Lung (tissue), 12 donors: Measurements from ENCODE around the gene AMBN. TPM values are rescaled to one million over a fixed set of nuclear protein-coding genes. Genes with fewer than 3 reads are reported as not detected.

ENCODE experiments used
- ATAC-seq: fragments of 200-7000 bp; cut with Tn5 transposase; one replicate; pipeline ENCODE4 v1.9.1; 2020; ENCODE audit warnings: moderate number of reproducible peaks; ENCODE audit not compliant: insufficient read depth, low FRiP score
- DNase-seq, 3 donors: peaks; one replicate each; pipeline ENCODE4 v3.0.0-alpha.2; 2013 to 2017
- H3K27ac ChIP-seq, 2 donors: one replicate each; pipeline ENCODE4 v1.5.1; 2013; ENCODE audit warnings: mild to moderate bottlenecking in 2 of 2, moderate library complexity in 2 of 2, control low read depth in 1 of 2, inconsistent platforms in 1 of 2, low read depth in 1 of 2, low read length in 1 of 2
- H3K27me3 ChIP-seq, 3 donors: one replicate each; pipeline ENCODE4 v1.5.1; 2013; ENCODE audit warnings: low read length in 2 of 3; ENCODE audit not compliant: control insufficient read depth in 3 of 3, insufficient read depth in 3 of 3
- H3K36me3 ChIP-seq, 4 donors: one replicate each; pipeline ENCODE4 v1.5.1; 2013; ENCODE audit warnings: low read length in 4 of 4, mild to moderate bottlenecking in 1 of 4, moderate library complexity in 1 of 4; ENCODE audit not compliant: control insufficient read depth in 4 of 4, insufficient read depth in 4 of 4
- H3K4me1 ChIP-seq, 5 donors: one replicate each; pipeline ENCODE4 v1.5.1; 2013; ENCODE audit warnings: low read length in 5 of 5, mild to moderate bottlenecking in 2 of 5, moderate library complexity in 1 of 5; ENCODE audit not compliant: control insufficient read depth in 5 of 5, insufficient read depth in 5 of 5
- H3K4me3 ChIP-seq: one replicate; pipeline ENCODE4 v1.5.1; 2013; ENCODE audit warnings: mild to moderate bottlenecking, control low read depth, moderate library complexity
- H3K9ac ChIP-seq, 2 donors: one replicate each; pipeline ENCODE4 v1.5.1; 2013; ENCODE audit warnings: low read length in 2 of 2, control low read depth in 1 of 2; ENCODE audit not compliant: insufficient read depth in 1 of 2
- H3K9me3 ChIP-seq, 4 donors: one replicate each; pipeline ENCODE4 v1.5.1; 2013; ENCODE audit warnings: low read length in 3 of 4, mild to moderate bottlenecking in 1 of 4, moderate library complexity in 1 of 4; ENCODE audit not compliant: control insufficient read depth in 4 of 4, insufficient read depth in 3 of 4
- CTCF ChIP-seq: IDR thresholded peaks from 2 replicates; pipeline ENCODE4 v1.5.1; 2012; ENCODE audit warnings: mild to moderate bottlenecking; ENCODE audit errors: control extremely low read depth, extremely low read depth
- WGBS, 2 donors: extraction: QIAGEN DNeasy Blood & Tissue Kit; methylation state at CpG; one replicate each; pipeline ENCODE4 v1.1.7; 2013; 5-methylcytosine and 5-hydroxymethylcytosine counted together
- polyA plus RNA-seq, 2 donors: library from polyadenylated mRNA; stranded (reverse); fragments of 200-250 nt; gene quantifications; one replicate each; pipeline ENCODE4 v1.2.1, GENCODE V29; 2013
- total RNA-seq, 2 donors: library from RNA; depleted of rRNA in 1 of 2; stranded (reverse); fragments of >200 nt in 1 of 2; gene quantifications; one replicate each; pipeline ENCODE4 v1.2.1, GENCODE V29; 2014 to 2021
- donor health status: control.
- donor health status: control.
- donor health status: Bipolar disorder and iron deficiency.
- donor health status: healthy.
- donor health status: DM: yes; HTN: yes; CAD: no.

AMBN gene
- total and polyA plus RNA-seq, 4 donors: not detected

- no peak for TF ChIP-seq CTCF
- no peaks in the 10 kb centered on the region for H3K27me3 ChIP-seq
- H3K4me1 ChIP-seq: peaks cover 0 to 4% (median 0%) of the 10 kb centered on the region in 5 donors
- ATAC-seq: no peak
- H3K9ac ChIP-seq: no peak overlapping the region
- H3K9me3 ChIP-seq: no peaks in the 10 kb centered on the region
- H3K4me3 ChIP-seq: no peak overlapping the region
- DNase-seq: peak in 2 of 3 donors; percentile 56 to 72
- no peaks in the 10 kb centered on the region for H3K36me3 ChIP-seq
- H3K27ac ChIP-seq: no peak overlapping the region
Observed at GRCh38 chr4:70594196-70594595, 2.1 kb downstream of the AMBN start.

GRCh38 chr4:70600305-70600704, 8.2 kb downstream of the AMBN start:
- H3K27me3 ChIP-seq: no peaks in the 10 kb centered on the region
- no peaks in the 10 kb centered on the region for H3K36me3 ChIP-seq
- H3K4me3 ChIP-seq: no peak overlapping the region
- H3K4me1 ChIP-seq: no peaks in the 10 kb centered on the region
- no peaks in the 10 kb centered on the region for H3K9me3 ChIP-seq
- no peak overlapping the region for H3K27ac ChIP-seq
- 76 to 78% methylated on average over 3 of the region's 3 CpGs for WGBS, 2 donors
- no peak for DNase-seq
- H3K9ac ChIP-seq: no peak overlapping the region
- no peak for TF ChIP-seq CTCF
- no peak for ATAC-seq

GRCh38 chr4:70600977-70601376, 8.9 kb downstream of the AMBN start:
- H3K4me3 ChIP-seq: no peak overlapping the region
- ATAC-seq: no peak
- WGBS, 2 donors: 71 to 79% methylated on average over 5 of the region's 5 CpGs
- DNase-seq: no peak
- H3K4me1 ChIP-seq: no peaks in the 10 kb centered on the region
- no peak overlapping the region for H3K9ac ChIP-seq
- no peak for TF ChIP-seq CTCF
- no peaks in the 10 kb centered on the region for H3K9me3 ChIP-seq
- H3K36me3 ChIP-seq: no peaks in the 10 kb centered on the region
- no peak overlapping the region for H3K27ac ChIP-seq
- no peaks in the 10 kb centered on the region for H3K27me3 ChIP-seq

GRCh38 chr4:70601422-70602039, 9.5 kb downstream of the AMBN start:
- 23 to 26% methylated on average over 5 of the region's 5 CpGs for WGBS, 2 donors
- no peak overlapping the region for H3K27ac ChIP-seq
- H3K9me3 ChIP-seq: no peaks in the 10 kb centered on the region
- no peaks in the 10 kb centered on the region for H3K36me3 ChIP-seq
- no peaks in the 10 kb centered on the region for H3K27me3 ChIP-seq
- H3K4me1 ChIP-seq: no peaks in the 10 kb centered on the region
- peak; percentile 71 to 83 (median 73) for DNase-seq
- ATAC-seq: no peak
- no peak overlapping the region for H3K9ac ChIP-seq
- H3K4me3 ChIP-seq: no peak overlapping the region
- TF ChIP-seq CTCF: peak; percentile 68
